Activated B cell treated with CpG ODN at 0.5 μM for 24 hours (primary cell): ENCODE results near the gene TAF4. TPM values are rescaled to one million over a fixed set of nuclear protein-coding genes. Genes with fewer than 3 reads are reported as not detected.

ENCODE experiments used
- ATAC-seq: fragments of 200-7000 bp; cut with Tn5 transposase; one replicate; pipeline ENCODE4 v1.10.0; 2021; ENCODE audit warnings: low read depth, mild to moderate bottlenecking, moderate library complexity
- CTCF ChIA-PET: fragments of 350-600 bp; sonication (Branson Sonifier 250); formaldehyde crosslinking; loops from one replicate; lab custom pipeline; 2021; ENCODE audit warnings: antibody characterized with exemption; lab: Charles Lee
- POLR2A ChIA-PET: fragments of 350-600 bp; sonication (Branson Sonifier 250); formaldehyde crosslinking; loops from one replicate; lab custom pipeline; 2021; ENCODE audit warnings: antibody characterized with exemption; lab: Charles Lee
- DNase-seq: peaks from one replicate; pipeline ENCODE4 v3.0.0; 2022
- H3K27ac Mint-ChIP-seq: one replicate; pipeline ENCODE4 v1.8.0; 2020; ENCODE audit warnings: mixed read lengths
- H3K27me3 Mint-ChIP-seq: one replicate; pipeline ENCODE4 v1.8.0; 2021; ENCODE audit warnings: mixed read lengths
- H3K36me3 Mint-ChIP-seq: one replicate; pipeline ENCODE4 v1.8.0; 2021; ENCODE audit warnings: low read depth, mixed read lengths
- H3K4me1 Mint-ChIP-seq: one replicate; pipeline ENCODE4 v1.8.0; 2021; ENCODE audit warnings: mixed read lengths
- H3K4me3 Mint-ChIP-seq: one replicate; pipeline ENCODE4 v1.8.0; 2020; ENCODE audit warnings: mild to moderate bottlenecking, mixed read lengths
- H3K9me3 Mint-ChIP-seq: one replicate; pipeline ENCODE4 v1.8.0; 2020; ENCODE audit warnings: mixed read lengths
- CTCF ChIP-seq: fragments of 200-600 bp; IDR thresholded peaks from one replicate; pipeline ENCODE4 v1.8.0; 2022; ENCODE audit warnings: antibody characterized with exemption, mild to moderate bottlenecking
- intact Hi-C: fragments of 100-400 bp; cut with micrococcal nuclease; formaldehyde crosslinking; loops from one replicate; pipeline ENCODE4 v1.15.1; 2024
- total RNA-seq: library from RNA; stranded (reverse); gene quantifications from 2 replicates; pipeline ENCODE4 v1.2.3, GENCODE V29; 2022

Gene TAF4
- total RNA-seq, 1 donor from 2014 or later: 26.9 TPM

DNA sequence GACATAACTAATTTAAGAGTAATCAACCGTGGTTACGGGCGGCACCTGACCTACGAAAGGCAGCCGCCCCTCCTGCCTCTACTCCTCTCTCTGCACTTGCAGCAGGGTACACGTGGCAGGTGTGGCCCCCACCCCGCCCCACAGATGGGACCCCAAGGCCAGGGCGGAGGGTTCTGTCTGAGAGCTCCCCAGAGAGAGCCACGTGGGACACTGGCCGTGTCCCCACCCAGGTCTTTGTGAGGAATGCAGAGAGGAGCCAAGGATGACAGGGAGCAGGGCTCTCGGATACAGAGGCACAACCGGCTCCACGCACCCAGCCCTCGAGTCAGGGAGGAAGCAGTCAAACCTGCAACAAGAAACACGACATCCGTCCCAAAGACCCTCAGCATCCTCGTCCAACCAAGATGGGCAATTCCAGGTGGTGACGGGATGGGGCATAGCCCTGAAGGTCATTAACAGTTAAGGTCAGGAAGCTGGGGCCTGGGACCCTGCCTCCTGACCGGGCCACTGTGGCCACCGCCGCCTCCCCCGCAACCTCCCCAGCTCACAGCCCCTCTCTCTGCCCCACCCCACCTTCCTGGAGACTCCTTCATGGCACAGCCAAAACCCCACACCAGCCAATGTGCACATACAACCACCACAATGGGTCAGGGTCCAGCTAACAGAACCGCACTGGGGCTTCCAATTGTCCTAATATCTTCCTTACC lies 47.1 kb downstream of the TAF4 start:
- no peak overlapping the region for H3K27ac Mint-ChIP-seq
- ATAC-seq (no peak), DNase-seq (no peak)
- peaks cover 9% of the 10 kb centered on the region for H3K4me1 Mint-ChIP-seq
- intact Hi-C loops: loop anchor here (10.0 kb wide), 1 partner anchor 256 kb away; no protein-coding TSS in a partner anchor
- H3K27me3 Mint-ChIP-seq: no peaks in the 10 kb centered on the region
- H3K9me3 Mint-ChIP-seq: no peaks in the 10 kb centered on the region
- TF ChIP-seq CTCF: no peak
- ChIA-PET CTCF (no interaction called here), POLR2A (no interaction called here)
- H3K4me3 Mint-ChIP-seq: no peak overlapping the region
- peaks cover 5% of the 10 kb centered on the region for H3K36me3 Mint-ChIP-seq

DNA sequence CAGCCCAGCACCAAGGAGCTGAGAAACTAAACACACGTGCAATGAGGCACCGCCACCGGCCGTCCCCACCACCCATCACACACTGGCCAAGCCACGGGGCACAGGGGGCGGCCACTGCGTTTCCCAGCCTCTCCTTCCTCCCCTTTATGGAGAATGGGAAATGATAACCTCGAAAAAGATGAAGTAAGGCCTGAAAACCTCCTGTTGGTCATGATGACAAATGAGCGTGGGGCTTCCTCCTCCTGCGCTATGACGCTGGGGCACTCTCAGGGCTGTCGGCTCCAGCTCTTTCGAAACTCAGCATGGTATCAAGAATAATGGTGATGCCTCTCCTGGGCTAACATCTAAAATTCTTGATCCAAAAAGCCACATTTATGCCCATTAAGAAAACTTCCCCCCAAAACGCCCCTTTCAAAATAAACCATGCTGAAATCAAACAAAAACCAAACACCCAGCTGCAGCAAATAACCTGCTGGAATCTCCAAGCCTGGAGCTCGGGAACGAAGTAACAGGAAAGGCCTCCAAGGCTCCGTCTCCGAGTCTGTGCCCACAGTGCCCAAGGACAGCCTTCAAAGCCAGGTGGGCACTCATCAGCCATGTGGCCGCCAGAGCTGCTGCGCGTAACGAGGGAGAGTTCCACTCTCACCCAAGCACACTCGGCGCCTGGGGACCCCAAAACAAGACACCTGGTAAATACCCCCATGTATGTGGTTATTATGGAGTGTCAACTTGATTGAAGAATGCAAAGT lies 50.0 kb downstream of the TAF4 start:
- H3K36me3 Mint-ChIP-seq: peaks cover 25% of the 10 kb centered on the region

DNA sequence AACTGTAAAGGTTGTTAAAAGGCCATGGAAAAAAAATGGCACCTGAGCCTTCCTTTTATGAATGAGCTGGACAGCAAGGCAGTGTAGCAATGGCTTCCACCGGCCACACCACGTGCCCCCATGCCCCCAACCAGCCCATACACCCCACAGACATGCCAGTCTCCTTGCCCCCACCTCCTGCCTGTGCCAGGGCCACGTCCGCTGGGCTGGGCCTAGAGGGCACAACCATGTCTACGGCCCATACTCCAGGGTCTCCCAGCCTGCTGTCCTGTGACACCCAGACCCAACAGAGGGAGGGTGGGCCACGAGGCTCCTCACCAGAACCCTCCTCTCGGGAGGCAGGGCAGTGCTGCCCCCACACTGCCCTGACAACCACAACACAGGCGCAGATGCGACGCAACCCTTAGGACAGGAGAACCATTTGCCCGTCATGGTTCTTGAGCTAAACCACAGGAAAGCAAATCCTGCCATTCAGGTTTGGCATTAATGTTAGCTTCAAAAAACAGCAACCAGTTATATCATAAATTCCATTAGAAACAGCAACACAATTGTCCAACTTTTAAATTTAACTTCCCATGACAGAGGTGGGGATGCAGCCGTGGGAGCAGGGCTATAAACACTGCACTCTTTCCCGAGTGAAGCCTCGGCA lies 50.7 kb downstream of the TAF4 start:
- H3K9me3 Mint-ChIP-seq: no peaks in the 10 kb centered on the region
- intact Hi-C loops: loop anchor here (2.0 to 10.0 kb wide), 3 partner anchors 52 to 280 kb away; partner anchors contain the start of gene TAF4
- no peaks in the 10 kb centered on the region for H3K27me3 Mint-ChIP-seq
- no peak for ATAC-seq
- TF ChIP-seq CTCF: no peak
- H3K27ac Mint-ChIP-seq: no peak overlapping the region
- H3K36me3 Mint-ChIP-seq: peaks cover 26% of the 10 kb centered on the region
- peaks cover 6% of the 10 kb centered on the region for H3K4me1 Mint-ChIP-seq
- POLR2A ChIA-PET: no interaction called here
- no peak for DNase-seq
- no peak overlapping the region for H3K4me3 Mint-ChIP-seq
- CTCF ChIA-PET: no interaction called here

More for the DNA sequence above, 50.0 kb downstream of the TAF4 start:
- ATAC-seq: no peak
- Mint-ChIP-seq H3K4me3 (no peak overlapping the region), H3K27me3 (no peaks in the 10 kb centered on the region), H3K27ac (no peak overlapping the region), H3K4me1 (peaks cover 11% of the 10 kb centered on the region), H3K9me3 (no peaks in the 10 kb centered on the region)
- intact Hi-C loops: loop anchor here (2.0 to 10.0 kb wide), 2 partner anchors 259 to 279 kb away; no protein-coding TSS in a partner anchor
- ChIA-PET CTCF (no interaction called here), POLR2A (no interaction called here)
- no peak for DNase-seq
- no peak for TF ChIP-seq CTCF

GRCh38 chr20:62014488-62014775 lies 51.2 kb downstream of the TAF4 start:
- H3K27ac Mint-ChIP-seq: no peak overlapping the region
- no peak for DNase-seq
- H3K4me1 Mint-ChIP-seq: peaks cover 6% of the 10 kb centered on the region
- H3K9me3 Mint-ChIP-seq: no peaks in the 10 kb centered on the region
- ATAC-seq: no peak
- no peak overlapping the region for H3K4me3 Mint-ChIP-seq
- CTCF ChIA-PET: no interaction called here
- intact Hi-C loops: loop anchor here (2.0 to 10.0 kb wide), 3 partner anchors 53 to 280 kb away; partner anchors contain the start of gene TAF4
- POLR2A ChIA-PET: no interaction called here
- TF ChIP-seq CTCF: no peak
- H3K36me3 Mint-ChIP-seq: peaks cover 30% of the 10 kb centered on the region
- no peaks in the 10 kb centered on the region for H3K27me3 Mint-ChIP-seq

- Mint-ChIP-seq H3K4me3 (no peak overlapping the region), H3K27me3 (no peaks in the 10 kb centered on the region), H3K9me3 (no peaks in the 10 kb centered on the region), H3K36me3 (peaks cover 46% of the 10 kb centered on the region), H3K4me1 (peaks cover 6% of the 10 kb centered on the region), H3K27ac (no peak overlapping the region)
- ChIA-PET POLR2A (no interaction called here), CTCF (interaction anchor here (2.2 kb wide), 1 partner anchor 370 kb away, joined by 12 read pairs; no protein-coding TSS in a partner anchor)
- intact Hi-C loops: loop anchor here (5.0 to 10.0 kb wide), 2 partner anchors 55 to 262 kb away; partner anchors contain the start of gene TAF4
- no peak for TF ChIP-seq CTCF
- no peak for ATAC-seq
- DNase-seq: no peak
Measured at GRCh38 chr20:62012631-62013030, 53.0 kb downstream of the TAF4 start.
